ENCODE results near the gene GFRAL. TPM values are rescaled to one million over a fixed set of nuclear protein-coding genes. Genes with fewer than 3 reads are reported as not detected.

The GFRAL gene
- total RNA-seq, 4 donors from 2014 or later, result not detected

DNA sequence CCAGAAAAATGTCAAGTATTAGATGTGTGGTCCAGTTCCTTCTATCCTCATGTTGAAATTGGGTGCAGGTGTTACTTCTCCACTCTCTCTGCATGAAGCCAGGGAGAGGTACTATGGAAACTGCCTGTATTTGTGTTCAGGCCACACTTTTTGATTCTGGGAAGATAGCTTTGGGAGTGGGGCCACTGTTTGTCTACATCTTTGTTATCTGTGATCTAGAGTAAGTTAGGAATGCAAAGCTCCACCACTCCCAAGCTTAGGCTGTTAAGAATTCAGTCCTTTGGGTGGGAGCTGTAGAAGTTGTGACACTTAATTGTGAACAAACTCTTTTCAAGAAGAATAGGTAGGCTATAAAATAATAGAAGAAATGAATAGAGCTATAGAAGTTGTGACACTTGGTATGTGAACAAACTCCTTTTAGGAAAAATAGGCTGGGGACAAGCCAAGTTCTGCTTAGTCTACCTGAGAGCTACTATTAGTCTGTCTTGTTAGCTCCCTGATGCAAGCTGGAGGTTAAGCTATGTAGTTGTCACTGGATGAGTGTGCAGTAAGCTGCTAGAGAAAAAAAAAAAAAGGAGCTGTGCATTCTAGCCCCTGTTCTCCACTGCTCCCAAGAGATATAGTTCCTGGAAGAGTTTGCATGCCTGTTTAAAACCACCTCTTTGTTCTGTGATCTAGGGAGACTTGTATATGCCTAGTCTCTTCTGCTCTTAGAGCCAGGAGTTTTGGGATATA lies 7.1 kb upstream of the GFRAL start:
- no peak for DNase-seq
- Histone ChIP-seq H3K4me1 (no peaks in the 10 kb centered on the region), H3K4me3 (no peak overlapping the region), H3K9me3 (no peaks in the 10 kb centered on the region), H3K27ac (no peak overlapping the region), H3K36me3 (no peaks in the 10 kb centered on the region), H3K27me3 (no peaks in the 10 kb centered on the region)
- TF ChIP-seq, protein P1, sequence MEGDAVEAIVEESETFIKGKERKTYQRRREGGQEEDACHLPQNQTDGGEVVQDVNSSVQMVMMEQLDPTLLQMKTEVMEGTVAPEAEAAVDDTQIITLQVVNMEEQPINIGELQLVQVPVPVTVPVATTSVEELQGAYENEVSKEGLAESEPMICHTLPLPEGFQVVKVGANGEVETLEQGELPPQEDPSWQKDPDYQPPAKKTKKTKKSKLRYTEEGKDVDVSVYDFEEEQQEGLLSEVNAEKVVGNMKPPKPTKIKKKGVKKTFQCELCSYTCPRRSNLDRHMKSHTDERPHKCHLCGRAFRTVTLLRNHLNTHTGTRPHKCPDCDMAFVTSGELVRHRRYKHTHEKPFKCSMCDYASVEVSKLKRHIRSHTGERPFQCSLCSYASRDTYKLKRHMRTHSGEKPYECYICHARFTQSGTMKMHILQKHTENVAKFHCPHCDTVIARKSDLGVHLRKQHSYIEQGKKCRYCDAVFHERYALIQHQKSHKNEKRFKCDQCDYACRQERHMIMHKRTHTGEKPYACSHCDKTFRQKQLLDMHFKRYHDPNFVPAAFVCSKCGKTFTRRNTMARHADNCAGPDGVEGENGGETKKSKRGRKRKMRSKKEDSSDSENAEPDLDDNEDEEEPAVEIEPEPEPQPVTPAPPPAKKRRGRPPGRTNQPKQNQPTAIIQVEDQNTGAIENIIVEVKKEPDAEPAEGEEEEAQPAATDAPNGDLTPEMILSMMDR (IDR thresholded peaks at IDR 0.05), result no peak
- no peak for TF ChIP-seq POLR2A (IDR thresholded peaks at IDR 0.05)
- intact Hi-C loops (cut with DNase I; ENCODE audit: low total_unique reads), result no loop called here

DNA sequence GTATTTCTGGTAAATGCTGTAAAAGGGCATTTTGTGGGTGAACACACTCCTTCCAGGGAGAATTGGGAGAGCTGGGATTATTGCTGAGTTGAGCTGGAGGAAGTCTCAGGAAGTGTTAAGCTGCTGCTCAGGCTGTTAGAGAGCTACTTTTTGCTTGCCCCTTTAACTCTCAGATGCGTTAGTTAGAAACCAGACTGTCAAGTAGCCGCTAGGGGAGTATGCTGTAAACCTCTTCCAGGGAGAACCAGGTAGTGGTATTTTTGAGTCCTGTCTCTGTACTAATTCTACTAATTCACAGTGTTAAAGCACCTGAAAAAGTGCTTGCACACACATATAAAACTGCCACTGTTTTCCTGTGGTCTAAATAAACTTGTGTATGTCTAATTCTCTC lies 6.6 kb upstream of the GFRAL start:
- Histone ChIP-seq H3K27ac (no peak overlapping the region), H3K27me3 (no peaks in the 10 kb centered on the region), H3K4me1 (no peaks in the 10 kb centered on the region), H3K9me3 (no peaks in the 10 kb centered on the region), H3K4me3 (no peak overlapping the region), H3K36me3 (no peaks in the 10 kb centered on the region)
- TF ChIP-seq, protein P1 (IDR thresholded peaks at IDR 0.05), result no peak
- TF ChIP-seq POLR2A (IDR thresholded peaks at IDR 0.05), result no peak
- no peak for DNase-seq
- intact Hi-C loops (cut with DNase I; ENCODE audit: low total_unique reads), result no loop called here

DNA sequence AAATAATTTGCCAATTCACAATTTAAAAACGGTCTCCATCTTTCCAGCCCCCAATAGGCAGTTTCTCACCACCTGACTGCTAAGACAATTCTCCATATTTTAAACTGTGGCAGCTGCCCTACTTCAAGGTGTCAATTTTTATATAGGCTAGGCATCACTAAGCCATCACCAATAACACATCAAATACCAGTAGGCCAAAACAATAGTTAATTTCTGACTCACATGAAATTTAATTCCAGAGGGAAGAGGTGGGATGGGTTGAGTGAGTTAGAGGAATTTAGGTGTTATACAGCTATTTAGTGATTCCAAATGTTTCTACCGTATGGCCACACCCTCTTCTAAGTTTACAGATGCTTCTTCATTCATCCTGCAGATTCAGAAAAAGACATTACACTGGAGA lies 49.9 kb downstream of the GFRAL start:
- no peak overlapping the region for H3K4me3 ChIP-seq
- H3K36me3 ChIP-seq, result no peaks in the 10 kb centered on the region
- H3K27ac ChIP-seq, result no peak overlapping the region
- no peaks in the 10 kb centered on the region for H3K27me3 ChIP-seq
- intact Hi-C loops (cut with DNase I; ENCODE audit: low total_unique reads), result no loop called here
- H3K4me1 ChIP-seq, result no peaks in the 10 kb centered on the region
- TF ChIP-seq POLR2A (IDR thresholded peaks at IDR 0.05), result no peak
- TF ChIP-seq, protein P1 (IDR thresholded peaks at IDR 0.05), result no peak
- no peak for DNase-seq
- H3K9me3 ChIP-seq, result no peaks in the 10 kb centered on the region

GRCh38 chr6:55379471-55379870 lies 52.2 kb downstream of the GFRAL start:
- Histone ChIP-seq H3K9me3 (no peaks in the 10 kb centered on the region), H3K27ac (no peak overlapping the region), H3K36me3 (no peaks in the 10 kb centered on the region), H3K4me1 (no peaks in the 10 kb centered on the region), H3K4me3 (no peak overlapping the region), H3K27me3 (no peaks in the 10 kb centered on the region)
- TF ChIP-seq, protein P1 (IDR thresholded peaks at IDR 0.05), result no peak
- TF ChIP-seq POLR2A (IDR thresholded peaks at IDR 0.05), result no peak
- DNase-seq, result no peak
- intact Hi-C loops (cut with DNase I; ENCODE audit: low total_unique reads), result no loop called here

DNA sequence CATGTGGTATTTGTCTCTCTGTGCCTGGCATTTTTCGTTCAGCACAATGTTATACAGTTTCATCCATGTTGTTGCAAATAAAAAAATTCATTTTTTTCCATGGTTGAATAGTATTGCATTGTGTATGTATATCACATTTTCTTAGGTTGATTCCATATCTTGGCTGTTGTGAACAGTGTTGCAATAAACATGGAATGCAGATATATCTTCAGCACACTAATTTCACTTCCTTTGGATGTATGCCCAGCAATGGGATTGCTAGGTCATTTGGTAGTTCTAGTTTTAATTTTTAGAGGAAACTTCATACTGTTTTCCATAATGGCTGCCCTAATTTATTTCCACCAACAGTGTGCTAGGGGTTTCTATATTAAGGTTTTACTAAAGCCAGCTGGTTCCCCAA lies 52.6 kb downstream of the GFRAL start:
- Histone ChIP-seq H3K4me1 (no peaks in the 10 kb centered on the region), H3K27me3 (no peaks in the 10 kb centered on the region), H3K36me3 (no peaks in the 10 kb centered on the region), H3K9me3 (no peaks in the 10 kb centered on the region), H3K27ac (no peak overlapping the region), H3K4me3 (no peak overlapping the region)
- TF ChIP-seq, protein P1 (IDR thresholded peaks at IDR 0.05), result no peak
- TF ChIP-seq POLR2A (IDR thresholded peaks at IDR 0.05), result no peak
- no peak for DNase-seq
- intact Hi-C loops (cut with DNase I; ENCODE audit: low total_unique reads), result no loop called here
